Prostate gland (tissue), 2 donors: Measurements from ENCODE around the gene PIF1. TPM values are rescaled to one million over a fixed set of nuclear protein-coding genes. Genes with fewer than 3 reads are reported as not detected.

Source experiments
- DNase-seq: peaks from one replicate; pipeline ENCODE4 v3.0.0-alpha.2; 2019; ENCODE audit warnings: low spot score
- H3K27ac ChIP-seq, 2 donors: fragments of 200-600 bp; sonication (generic); 2 replicates each; pipeline ENCODE4 v1.5.1; 2017 to 2019
- H3K27me3 ChIP-seq: fragments of 200-600 bp; sonication (generic); replicated peaks from 2 replicates; pipeline ENCODE4 v1.5.1; 2019; ENCODE audit not compliant: insufficient read depth
- H3K36me3 ChIP-seq, 2 donors: fragments of 200-600 bp; sonication (generic); 1 replicate in 1 of 2; 2 replicates in 1 of 2; pipeline versions ENCODE4 v1.5.1 to v1.8.1; 2017 to 2019
- H3K4me1 ChIP-seq: fragments of 200-600 bp; sonication (generic); replicated peaks from 2 replicates; pipeline ENCODE4 v1.5.1; 2019
- H3K4me3 ChIP-seq, 2 donors: fragments of 200-600 bp; sonication (generic); 2 replicates each; pipeline ENCODE4 v1.5.1; 2017 to 2019
- H3K9me3 ChIP-seq: fragments of 200-600 bp; sonication (generic); 2 replicates; pipeline ENCODE4 v1.5.1; 2017
- CTCF ChIP-seq, 4 experiments: fragments of 200-600 bp in 2 of 4; fragments of 450-650 bp in 2 of 4; sonication (generic) in 2 of 4; IDR thresholded peaks; 1 replicate in 3 of 4; 2 replicates in 1 of 4; pipeline ENCODE4 v1.5.1; 2016 to 2019; ENCODE audit warnings: antibody characterized with exemption in 4 of 4, mild to moderate bottlenecking in 2 of 4, moderate library complexity in 2 of 4
- POLR2A ChIP-seq: fragments of 450-650 bp; IDR thresholded peaks from one replicate; pipeline ENCODE4 v1.6.1; 2016; ENCODE audit warnings: antibody characterized with exemption, mild to moderate bottlenecking
- POLR2AphosphoS5 ChIP-seq: sonication (generic); formaldehyde crosslinking; IDR thresholded peaks from one replicate; pipeline ENCODE4 v1.6.1; 2017; ENCODE audit warnings: antibody characterized with exemption
- WGBS: methylation state at CpG from one replicate; pipeline ENCODE4 v1.1.5; 2018; 5-methylcytosine and 5-hydroxymethylcytosine counted together
- intact Hi-C: fragments of 100-400 bp; cut with DNase I; formaldehyde crosslinking; loops from one replicate; pipeline ENCODE4 v1.14.2; 2022
- total RNA-seq, 2 donors: library from RNA; depleted of rRNA; stranded (reverse); fragments of >200 nt; gene quantifications; one replicate each; pipeline ENCODE4 v1.1.0, GENCODE V29; 2016

The PIF1 gene
- total RNA-seq, 2 donors from 2014 or later: 0.82 to 9.8 TPM

DNA sequence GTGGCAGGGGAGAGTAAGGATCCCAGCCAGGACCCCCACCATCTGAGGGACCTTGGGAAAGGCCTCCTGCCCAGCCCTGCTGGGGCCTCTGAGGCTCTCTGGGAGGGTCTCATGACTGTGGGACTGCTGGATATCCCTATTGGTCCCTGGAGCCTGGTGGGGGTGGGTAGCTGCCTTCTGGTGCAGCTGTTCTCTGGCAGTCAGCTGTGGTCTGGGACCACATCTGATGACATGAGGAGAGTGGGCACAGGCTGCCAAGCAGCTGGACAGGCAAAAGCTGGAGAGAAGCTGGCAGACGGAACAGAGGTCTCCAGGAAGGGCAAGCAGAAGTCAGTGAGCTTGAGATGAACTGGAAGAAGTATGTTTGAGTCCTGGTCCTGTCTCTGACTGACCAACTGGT lies 38.6 kb upstream of the PIF1 start:
- Histone ChIP-seq H3K4me1 (no peaks in the 10 kb centered on the region), H3K36me3 (peaks cover 0 to 13% of the 10 kb centered on the region in 2 donors)
- 89% methylated on average over 1 of the region's 1 CpG for WGBS

GRCh38 chr15:64862408-64862807 lies 37.0 kb upstream of the PIF1 start:
- H3K4me3 ChIP-seq: no peak overlapping the region
- H3K27ac ChIP-seq: no peak overlapping the region
- no peaks in the 10 kb centered on the region for H3K9me3 ChIP-seq
- no peaks in the 10 kb centered on the region for H3K4me1 ChIP-seq
- 95% methylated on average over 1 of the region's 1 CpG for WGBS
- H3K27me3 ChIP-seq: no peaks in the 10 kb centered on the region
- DNase-seq: no peak
- intact Hi-C loops: no loop called here
- TF ChIP-seq POLR2AphosphoS5: no peak
- no peak for TF ChIP-seq CTCF (IDR thresholded peaks at IDR 0.05)
- TF ChIP-seq POLR2A: no peak
- peaks cover 0 to 13% of the 10 kb centered on the region in 2 donors for H3K36me3 ChIP-seq

More for the DNA sequence above, 38.6 kb upstream of the PIF1 start:
- intact Hi-C loops: no loop called here
- Histone ChIP-seq H3K9me3 (no peaks in the 10 kb centered on the region), H3K4me3 (no peak overlapping the region), H3K27me3 (no peaks in the 10 kb centered on the region), H3K27ac (no peak overlapping the region)
- TF ChIP-seq POLR2A: no peak
- no peak for TF ChIP-seq POLR2AphosphoS5
- TF ChIP-seq CTCF (IDR thresholded peaks at IDR 0.05): no peak
- no peak for DNase-seq

DNA sequence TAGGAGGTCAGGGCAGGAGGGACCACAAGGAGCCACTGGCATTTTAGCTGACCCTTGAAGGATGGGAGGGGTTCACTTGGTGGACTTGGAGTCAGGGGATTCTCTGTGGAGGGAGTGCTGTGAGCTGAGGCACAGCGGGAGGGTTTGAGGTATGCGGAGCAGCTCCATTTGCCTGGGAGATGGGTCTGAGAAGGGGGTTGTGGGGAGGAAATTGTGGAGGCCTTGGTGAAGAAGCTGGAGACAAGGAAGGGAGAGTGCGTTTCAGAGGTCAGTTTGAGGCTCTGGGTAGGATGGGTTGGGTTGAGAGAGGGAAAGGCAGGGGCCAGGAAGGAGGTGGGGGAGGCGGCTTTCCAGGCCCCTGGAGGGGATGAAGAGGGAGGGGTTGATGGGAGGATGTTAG lies 36.5 kb upstream of the PIF1 start:
- 90% methylated on average over 4 of the region's 4 CpGs for WGBS
- no peaks in the 10 kb centered on the region for H3K9me3 ChIP-seq
- no peaks in the 10 kb centered on the region for H3K27me3 ChIP-seq
- H3K4me3 ChIP-seq: no peak overlapping the region
- no peak for TF ChIP-seq POLR2AphosphoS5
- no peak for TF ChIP-seq CTCF (IDR thresholded peaks at IDR 0.05)
- no peak for TF ChIP-seq POLR2A
- H3K4me1 ChIP-seq: no peaks in the 10 kb centered on the region
- intact Hi-C loops: no loop called here
- peaks cover 0 to 13% of the 10 kb centered on the region in 2 donors for H3K36me3 ChIP-seq
- DNase-seq: no peak
- H3K27ac ChIP-seq: no peak overlapping the region

DNA sequence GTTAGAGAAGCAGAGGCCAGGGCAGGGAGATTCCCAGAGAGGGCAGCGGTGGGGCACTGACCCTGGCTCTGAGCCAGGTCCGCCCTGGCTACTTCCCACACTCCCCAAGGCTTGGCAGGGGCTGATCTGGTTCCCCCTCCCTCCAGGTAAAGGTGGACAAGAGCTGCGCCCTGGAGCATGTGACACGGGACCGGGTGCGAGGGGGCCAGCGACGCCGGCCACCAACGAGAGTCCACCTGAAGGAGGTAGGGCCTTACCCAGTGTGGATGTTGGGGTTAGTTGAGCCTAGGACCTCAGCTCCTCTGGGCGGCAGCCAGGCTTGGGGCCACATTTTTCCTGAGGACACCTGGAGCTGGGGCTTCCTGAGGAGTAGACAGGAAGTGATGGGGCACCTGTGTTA lies 35.9 kb upstream of the PIF1 start:
- Histone ChIP-seq H3K27me3 (no peaks in the 10 kb centered on the region), H3K4me3 (no peak overlapping the region), H3K4me1 (no peaks in the 10 kb centered on the region), H3K27ac (no peak overlapping the region), H3K9me3 (no peaks in the 10 kb centered on the region), H3K36me3 (peaks cover 0 to 13% of the 10 kb centered on the region in 2 donors)
- intact Hi-C loops: no loop called here
- TF ChIP-seq POLR2A: no peak
- no peak for TF ChIP-seq POLR2AphosphoS5
- no peak for TF ChIP-seq CTCF (IDR thresholded peaks at IDR 0.05)
- no peak for DNase-seq
- 88% methylated on average over 11 of the region's 11 CpGs for WGBS

- H3K27ac ChIP-seq: no peak overlapping the region
- H3K9me3 ChIP-seq: no peaks in the 10 kb centered on the region
- no peaks in the 10 kb centered on the region for H3K4me1 ChIP-seq
- WGBS: 100% methylated on average over 2 of the region's 2 CpGs
- intact Hi-C loops: no loop called here
- no peak for TF ChIP-seq POLR2AphosphoS5
- no peak for TF ChIP-seq CTCF (IDR thresholded peaks at IDR 0.05)
- no peak for TF ChIP-seq POLR2A
- H3K27me3 ChIP-seq: no peaks in the 10 kb centered on the region
- no peak overlapping the region for H3K4me3 ChIP-seq
- DNase-seq: no peak
- H3K36me3 ChIP-seq: peaks cover 0 to 13% of the 10 kb centered on the region in 2 donors
Observed at GRCh38 chr15:64859226-64859625, 33.8 kb upstream of the PIF1 start.
